ENCODE data around the gene PCYOX1L.
"Not testable (repeated sequence)": the region's sequence is repeated elsewhere in the genome, so short reads cannot be mapped to it uniquely, and the experiment has no call there.

PCYOX1L gene

DNA sequence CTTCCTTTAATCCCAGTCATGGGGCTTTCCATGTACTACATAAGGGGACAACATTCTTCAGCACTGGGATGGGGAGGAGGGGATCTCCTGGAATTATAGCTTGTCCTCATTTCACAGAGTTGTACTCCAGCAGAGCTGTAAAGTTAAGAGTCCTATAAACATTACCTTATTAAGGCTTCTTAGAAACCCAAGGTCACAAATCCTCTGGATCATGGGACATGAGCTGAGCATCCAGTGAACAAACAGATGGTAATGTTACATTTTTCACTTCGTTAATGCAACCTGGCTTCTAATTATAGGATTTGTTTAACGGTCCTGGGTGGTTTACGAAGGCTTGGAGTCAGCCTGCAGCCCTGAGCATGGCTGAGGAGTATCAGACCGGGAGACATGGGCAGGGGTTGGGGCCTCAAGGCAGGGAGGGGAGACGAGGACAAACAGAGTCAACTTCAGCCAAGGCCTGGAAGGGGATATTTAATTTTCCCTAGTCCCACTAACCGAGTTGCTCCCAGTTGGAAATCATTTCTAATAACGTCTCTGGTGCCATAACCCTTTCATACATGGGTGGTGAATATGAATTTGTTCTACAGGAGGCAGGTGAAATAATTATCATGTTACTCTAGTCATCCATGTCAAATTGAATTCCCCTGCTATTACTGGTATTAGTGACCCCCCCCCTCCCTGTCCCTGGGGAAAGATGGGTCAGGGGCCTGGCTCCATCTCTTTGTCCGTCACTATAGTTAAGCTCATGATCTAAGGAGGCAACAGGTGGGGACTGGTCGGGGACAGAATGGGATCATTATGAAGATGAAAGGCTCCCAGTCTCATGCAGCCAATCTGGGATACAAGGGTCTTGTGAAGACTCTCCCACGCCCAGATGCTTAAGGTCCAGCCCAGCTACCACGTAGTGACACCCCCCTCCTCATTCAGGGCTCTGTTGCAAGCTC lies 32.0 kb downstream of the PCYOX1L start:
- POLR2A ChIA-PET, result no interaction called here
- CTCF ChIA-PET, result interaction anchor here (0.7 to 3.6 kb wide), 7 partner anchors 8 to 45 kb away, joined by 3 to 16 read pairs (median 6); no protein-coding TSS in a partner anchor
- no peak for DNase-seq (ENCODE audit: extremely low spot score)
- TF ChIP-seq, protein P1, sequence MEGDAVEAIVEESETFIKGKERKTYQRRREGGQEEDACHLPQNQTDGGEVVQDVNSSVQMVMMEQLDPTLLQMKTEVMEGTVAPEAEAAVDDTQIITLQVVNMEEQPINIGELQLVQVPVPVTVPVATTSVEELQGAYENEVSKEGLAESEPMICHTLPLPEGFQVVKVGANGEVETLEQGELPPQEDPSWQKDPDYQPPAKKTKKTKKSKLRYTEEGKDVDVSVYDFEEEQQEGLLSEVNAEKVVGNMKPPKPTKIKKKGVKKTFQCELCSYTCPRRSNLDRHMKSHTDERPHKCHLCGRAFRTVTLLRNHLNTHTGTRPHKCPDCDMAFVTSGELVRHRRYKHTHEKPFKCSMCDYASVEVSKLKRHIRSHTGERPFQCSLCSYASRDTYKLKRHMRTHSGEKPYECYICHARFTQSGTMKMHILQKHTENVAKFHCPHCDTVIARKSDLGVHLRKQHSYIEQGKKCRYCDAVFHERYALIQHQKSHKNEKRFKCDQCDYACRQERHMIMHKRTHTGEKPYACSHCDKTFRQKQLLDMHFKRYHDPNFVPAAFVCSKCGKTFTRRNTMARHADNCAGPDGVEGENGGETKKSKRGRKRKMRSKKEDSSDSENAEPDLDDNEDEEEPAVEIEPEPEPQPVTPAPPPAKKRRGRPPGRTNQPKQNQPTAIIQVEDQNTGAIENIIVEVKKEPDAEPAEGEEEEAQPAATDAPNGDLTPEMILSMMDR (IDR thresholded peaks at IDR 0.05; ENCODE audit: control extremely low read depth, extremely low read depth, low read depth, missing control alignments), result no peak

DNA sequence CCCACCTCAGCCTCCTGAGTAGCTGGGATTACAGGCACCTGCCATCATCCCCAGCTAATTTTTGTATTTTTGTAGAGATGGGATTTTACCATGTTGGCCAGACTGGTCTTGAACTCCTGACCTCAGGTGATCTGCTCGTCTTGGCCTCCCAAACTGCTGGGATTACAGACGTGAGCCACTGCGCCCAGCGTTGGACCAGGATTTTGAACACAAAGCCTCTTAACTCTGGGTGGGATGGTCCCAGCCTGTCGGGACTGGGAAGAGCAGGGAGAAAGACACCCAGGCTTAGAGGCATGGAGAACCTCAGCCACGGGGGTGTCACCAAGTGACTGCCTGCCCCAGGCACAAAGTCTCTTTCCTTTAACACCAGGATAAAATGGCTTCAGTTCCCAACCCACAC lies 33.2 kb downstream of the PCYOX1L start:
- POLR2A ChIA-PET; DNase-seq (ENCODE audit: extremely low spot score): not testable (repeated sequence)
- CTCF ChIA-PET, result interaction anchor here (0.9 to 3.6 kb wide), 4 partner anchors 9 to 43 kb away, joined by 3 to 16 read pairs (median 6); no protein-coding TSS in a partner anchor

DNA sequence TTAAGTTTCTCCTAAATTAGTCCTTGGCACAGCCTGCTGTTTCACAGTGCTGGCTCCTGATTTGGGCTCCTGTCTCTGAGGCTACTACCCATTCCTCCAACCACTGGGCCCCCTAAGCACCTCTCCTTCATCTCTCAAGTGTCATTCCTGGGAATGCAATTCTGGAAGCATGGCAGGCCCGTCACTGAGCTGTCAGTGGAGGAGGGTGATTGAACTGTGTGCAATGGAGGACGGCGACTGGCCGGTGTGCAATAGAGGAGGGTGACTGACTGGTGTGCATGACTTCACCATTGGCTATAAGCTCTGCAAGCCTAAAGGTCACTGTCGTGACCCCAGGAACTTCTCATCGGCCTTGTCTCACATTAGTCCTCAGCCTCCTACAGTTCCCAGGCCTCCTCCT lies 33.7 kb downstream of the PCYOX1L start:
- ChIA-PET CTCF (interaction anchor here (0.8 kb wide), 1 partner anchor 9 kb away, joined by 4 read pairs; no protein-coding TSS in a partner anchor), POLR2A (no interaction called here)
- no peak for DNase-seq (ENCODE audit: extremely low spot score)
- TF ChIP-seq, protein P1 (IDR thresholded peaks at IDR 0.05; ENCODE audit: control extremely low read depth, extremely low read depth, low read depth, missing control alignments), result no peak

DNA sequence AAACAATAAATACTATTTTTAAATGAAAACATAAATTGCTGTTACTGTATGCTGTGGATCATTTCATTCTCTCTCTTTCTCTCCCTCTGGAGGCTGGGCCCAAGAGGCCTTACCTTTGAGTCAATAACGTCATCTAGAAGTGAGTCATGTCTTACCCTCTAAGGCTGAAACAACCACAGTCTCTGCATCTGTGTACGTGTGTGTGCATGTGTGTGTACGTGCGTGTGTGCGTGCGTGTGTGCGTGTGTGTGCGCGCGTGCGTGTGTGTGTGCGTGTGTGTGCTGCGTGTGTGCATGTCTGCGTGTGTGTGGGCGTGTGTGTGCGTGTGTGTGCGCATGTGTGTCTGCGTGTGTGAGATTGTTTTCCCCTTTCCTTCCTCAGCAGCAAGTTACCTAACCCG lies 34.9 kb downstream of the PCYOX1L start:
- POLR2A ChIA-PET, result no interaction called here
- TF ChIP-seq, protein P1 (IDR thresholded peaks at IDR 0.05; ENCODE audit: control extremely low read depth, extremely low read depth, low read depth, missing control alignments), result no peak
- CTCF ChIA-PET, result no interaction called here
- no peak for DNase-seq (ENCODE audit: extremely low spot score)

GRCh38 chr5:149394996-149395395 lies 37.1 kb downstream of the PCYOX1L start:
- DNase-seq (ENCODE audit: extremely low spot score); POLR2A ChIA-PET: not testable (repeated sequence)
- CTCF ChIA-PET, result interaction anchor here (1.3 to 2.0 kb wide), 3 partner anchors 13 to 41 kb away, joined by 3 to 6 read pairs (median 6); no protein-coding TSS in a partner anchor

- POLR2A ChIA-PET, result no interaction called here
- DNase-seq (ENCODE audit: extremely low spot score), result no peak
- TF ChIP-seq, protein P1 (IDR thresholded peaks at IDR 0.05; ENCODE audit: control extremely low read depth, extremely low read depth, low read depth, missing control alignments), result no peak
- CTCF ChIA-PET, result no interaction called here
Observed at GRCh38 chr5:149397530-149397929, 39.7 kb downstream of the PCYOX1L start.

DNA sequence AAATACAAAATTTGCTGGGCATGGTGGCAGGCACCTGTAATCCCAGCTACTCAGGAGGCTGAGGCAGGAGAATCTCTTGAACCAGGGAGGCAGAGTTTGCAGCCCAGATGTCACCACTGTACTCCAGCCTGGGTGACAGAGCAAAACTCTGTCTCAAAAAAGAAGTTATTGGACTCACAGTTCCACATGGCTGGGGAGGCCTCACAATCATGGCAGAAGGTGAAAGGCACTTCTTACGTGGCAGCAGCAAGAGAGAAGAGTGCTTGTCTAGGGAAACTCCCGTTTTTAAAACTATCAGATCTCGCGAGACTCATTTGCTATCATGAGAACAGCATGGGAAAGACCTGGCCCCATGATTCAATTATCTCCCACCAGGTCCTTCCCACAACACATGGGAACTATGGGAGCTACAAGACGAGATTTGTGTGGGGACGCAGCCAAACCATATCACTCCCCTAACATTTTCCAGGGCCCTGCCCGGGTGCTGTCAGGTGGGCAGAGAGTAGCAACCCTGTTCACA lies 41.0 kb downstream of the PCYOX1L start:
- POLR2A ChIA-PET; DNase-seq (ENCODE audit: extremely low spot score): not testable (repeated sequence)
- CTCF ChIA-PET, result interaction anchor here (0.9 to 1.2 kb wide), 4 partner anchors 9 to 31 kb away, joined by 3 to 5 read pairs (median 4); no protein-coding TSS in a partner anchor

- TF ChIP-seq, protein P1 (IDR thresholded peaks at IDR 0.05; ENCODE audit: control extremely low read depth, extremely low read depth, low read depth, missing control alignments), result no peak
- POLR2A ChIA-PET, result no interaction called here
- no peak for DNase-seq (ENCODE audit: extremely low spot score)
- CTCF ChIA-PET, result interaction anchor here (1.0 to 1.3 kb wide), 3 partner anchors 15 to 43 kb away, joined by 3 to 4 read pairs (median 3); no protein-coding TSS in a partner anchor
Observed at GRCh38 chr5:149399775-149400174, 41.9 kb downstream of the PCYOX1L start.

Measured in GM10248 (cell line).